ENCODE measurements around the gene KATNB1.

KATNB1 gene

GRCh38 chr16:57738844-57739243, 3.3 kb downstream of the KATNB1 start:
- H3K4me3 ChIP-seq (ENCODE audit: low read depth, low read length) = no peak overlapping the region
- TF ChIP-seq, protein P1, sequence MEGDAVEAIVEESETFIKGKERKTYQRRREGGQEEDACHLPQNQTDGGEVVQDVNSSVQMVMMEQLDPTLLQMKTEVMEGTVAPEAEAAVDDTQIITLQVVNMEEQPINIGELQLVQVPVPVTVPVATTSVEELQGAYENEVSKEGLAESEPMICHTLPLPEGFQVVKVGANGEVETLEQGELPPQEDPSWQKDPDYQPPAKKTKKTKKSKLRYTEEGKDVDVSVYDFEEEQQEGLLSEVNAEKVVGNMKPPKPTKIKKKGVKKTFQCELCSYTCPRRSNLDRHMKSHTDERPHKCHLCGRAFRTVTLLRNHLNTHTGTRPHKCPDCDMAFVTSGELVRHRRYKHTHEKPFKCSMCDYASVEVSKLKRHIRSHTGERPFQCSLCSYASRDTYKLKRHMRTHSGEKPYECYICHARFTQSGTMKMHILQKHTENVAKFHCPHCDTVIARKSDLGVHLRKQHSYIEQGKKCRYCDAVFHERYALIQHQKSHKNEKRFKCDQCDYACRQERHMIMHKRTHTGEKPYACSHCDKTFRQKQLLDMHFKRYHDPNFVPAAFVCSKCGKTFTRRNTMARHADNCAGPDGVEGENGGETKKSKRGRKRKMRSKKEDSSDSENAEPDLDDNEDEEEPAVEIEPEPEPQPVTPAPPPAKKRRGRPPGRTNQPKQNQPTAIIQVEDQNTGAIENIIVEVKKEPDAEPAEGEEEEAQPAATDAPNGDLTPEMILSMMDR (conservative IDR thresholded peaks at IDR 0.05; ENCODE audit: low read depth, low read length) = no peak
- DNase-seq (ENCODE audit: low read depth) = no peak

- no peak for DNase-seq (ENCODE audit: low read depth)
- no peak overlapping the region for H3K4me3 ChIP-seq (ENCODE audit: low read depth, low read length)
- TF ChIP-seq, protein P1 (conservative IDR thresholded peaks at IDR 0.05; ENCODE audit: low read depth, low read length) = no peak
Observed at GRCh38 chr16:57739756-57740422, 4.3 kb downstream of the KATNB1 start.

- TF ChIP-seq, protein P1 (conservative IDR thresholded peaks at IDR 0.05; ENCODE audit: low read depth, low read length) = no peak
Observed at GRCh38 chr16:57740423-57741071, 5.0 kb downstream of the KATNB1 start.

GRCh38 chr16:57741660-57742191, 6.2 kb downstream of the KATNB1 start:
- no peak overlapping the region for H3K4me3 ChIP-seq (ENCODE audit: low read depth, low read length)
- TF ChIP-seq, protein P1 (conservative IDR thresholded peaks at IDR 0.05; ENCODE audit: low read depth, low read length) = no peak
- no peak for DNase-seq (ENCODE audit: low read depth)

More at GRCh38 chr16:57740423-57741071, 5.0 kb downstream of the KATNB1 start:
- no peak for DNase-seq (ENCODE audit: low read depth)
- H3K4me3 ChIP-seq (ENCODE audit: low read depth, low read length) = no peak overlapping the region

GRCh38 chr16:57742543-57742942, 7.0 kb downstream of the KATNB1 start:
- TF ChIP-seq, protein P1 (conservative IDR thresholded peaks at IDR 0.05; ENCODE audit: low read depth, low read length) = no peak
- no peak for DNase-seq (ENCODE audit: low read depth)
- H3K4me3 ChIP-seq (ENCODE audit: low read depth, low read length) = no peak overlapping the region

- H3K4me3 ChIP-seq (ENCODE audit: low read depth, low read length) = no peak overlapping the region
- TF ChIP-seq, protein P1 (conservative IDR thresholded peaks at IDR 0.05; ENCODE audit: low read depth, low read length) = no peak
- DNase-seq (ENCODE audit: low read depth) = no peak
Observed at GRCh38 chr16:57743458-57743857, 7.9 kb downstream of the KATNB1 start.

All from choroid plexus epithelial cell (primary cell).